ENCODE results near the gene SRP72.

GRCh38 chr4:56531149-56531770 is 63.8 kb downstream of the SRP72 start:
- TF ChIP-seq MXI1 (IDR thresholded peaks at IDR 0.05; ENCODE audit: borderline replicate concordance, low read depth, low read length) (no peak), CTCF (conservative IDR thresholded peaks at IDR 0.05; ENCODE audit: low read depth, low read length) (no peak), RFX5 (IDR thresholded peaks at IDR 0.05; ENCODE audit: low read depth, low read length) (no peak), RCOR1 (IDR thresholded peaks at IDR 0.05; ENCODE audit: insufficient replicate concordance, low read length) (no peak), ELK1 (IDR thresholded peaks at IDR 0.05; ENCODE audit: borderline replicate concordance, low read depth, low read length) (no peak), CEBPB (IDR thresholded peaks at IDR 0.05; ENCODE audit: low read depth, low read length) (no peak), BHLHE40 (IDR thresholded peaks at IDR 0.05; ENCODE audit: low read depth, low read length) (no peak), POLR2A (IDR thresholded peaks at IDR 0.05; ENCODE audit: low read depth, low read length) (no peak), SMC3 (IDR thresholded peaks at IDR 0.05; ENCODE audit: low read depth, low read length) (no peak), USF2 (IDR thresholded peaks at IDR 0.05; ENCODE audit: low read depth, low read length) (no peak), FOS (IDR thresholded peaks at IDR 0.05; ENCODE audit: low read depth, low read length) (no peak), RAD21 (IDR thresholded peaks at IDR 0.05; ENCODE audit: low read length) (no peak)

Measured in IMR-90 (cell line).